ENCODE results near the gene PSEN2. TPM values are rescaled to one million over a fixed set of nuclear protein-coding genes. Genes with fewer than 3 reads are reported as not detected.

Gene PSEN2
- total and polyA plus RNA-seq, 2 of the 8 experiments (the other 6 are each of a cell fraction or from before 2014, with no cell fraction given) = 22.9 to 29.0 TPM

DNA sequence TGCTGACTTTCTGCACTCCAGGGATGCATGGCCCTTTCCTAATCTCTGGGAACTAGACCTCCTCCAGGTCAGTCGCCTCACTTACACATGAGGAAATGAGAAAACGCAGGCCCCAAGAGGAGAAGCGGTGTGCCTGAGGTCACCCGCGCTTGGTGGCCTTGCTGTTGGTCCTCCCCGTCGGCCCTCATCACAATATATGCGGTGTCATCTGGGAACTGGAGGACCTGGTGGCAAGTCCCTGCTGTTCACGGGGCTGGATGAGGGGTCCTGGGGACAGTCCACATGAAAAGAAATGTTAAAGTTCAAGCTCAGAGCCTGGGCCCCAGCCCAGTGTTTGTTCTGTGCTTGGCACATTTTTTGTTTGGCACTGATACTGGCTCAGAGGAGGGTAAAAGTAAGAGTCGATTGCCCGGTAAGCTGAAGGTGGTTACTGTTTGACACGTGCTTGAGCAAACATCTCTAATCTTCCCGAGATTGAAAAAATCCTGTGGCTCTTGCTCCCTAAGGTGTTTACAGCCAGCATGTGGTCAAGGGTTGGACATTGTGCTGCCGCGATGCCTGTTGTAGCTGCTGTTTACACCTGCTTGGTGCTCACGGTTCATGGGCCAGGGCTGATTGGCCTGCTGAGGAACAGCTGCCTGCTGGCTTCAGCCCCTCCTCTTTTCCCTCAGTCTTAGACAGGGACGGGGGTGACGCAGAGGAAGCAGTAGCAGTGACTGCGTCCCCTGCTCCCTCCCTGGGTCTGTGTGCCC, 74.9 kb downstream of the PSEN2 start:
- Histone ChIP-seq H3K4me2 (ENCODE audit: insufficient read depth in 1 of 2, low read depth in 2 of 2, low read length in 2 of 2) (peak overlapping the region in 1 of 2 experiments; percentile 39; a peak in 1 of 4 replicates), H3K23me2 (ENCODE audit: low read depth, low read length) (peaks cover 4% of the 10 kb centered on the region), H2AK5ac (ENCODE audit: low read depth, low read length) (no peak overlapping the region), H3K18ac (ENCODE audit: extremely low read depth, low read length) (no peak overlapping the region), H3K4me3 (ENCODE audit: extremely low read depth in 1 of 4, insufficient read depth in 2 of 4, low read depth in 3 of 4, low read length in 4 of 4) (no peak overlapping the region), H4K20me1 (replicated peaks in 1 of 2; ENCODE audit: control insufficient read depth in 1 of 2, insufficient read depth in 2 of 2, low read length in 2 of 2) (peaks cover 3 to 4% of the 10 kb centered on the region in 2 experiments), H3K4me1 (replicated peaks in 1 of 4; ENCODE audit: control insufficient read depth in 3 of 4, insufficient read depth in 4 of 4, low read length in 3 of 4) (peaks cover 0 to 11% (median 3%) of the 10 kb centered on the region in 4 experiments; a peak in 6 of 7 replicates), H3K9ac (replicated peaks in 1 of 4; ENCODE audit: extremely low read depth in 1 of 4, low read depth in 3 of 4, low read length in 3 of 4) (no peak overlapping the region), H2AFZ (ENCODE audit: low read length) (no peak overlapping the region), H3K4ac (replicated peaks; ENCODE audit: insufficient read length, low read depth, low read length) (no peak overlapping the region), H4K5ac (ENCODE audit: insufficient read length, low read depth, low read length) (no peak overlapping the region), H2BK5ac (ENCODE audit: low read depth, low read length) (0 out of 2 replicates have a peak overlapping the region, but pooled peaks have one; percentile 60), H3K36me3 (ENCODE audit: control insufficient read depth in 2 of 4, insufficient read depth in 4 of 4, low read length in 3 of 4) (no peaks in the 10 kb centered on the region), H3K14ac (ENCODE audit: insufficient read length) (no peak overlapping the region), H4K91ac (replicated peaks; ENCODE audit: insufficient read length, low read length) (no peak overlapping the region), H4K8ac (ENCODE audit: extremely low read depth, insufficient read depth, low read length) (peak overlapping the region; percentile 39; the same call in 1 of the 2 replicates), H2BK15ac (ENCODE audit: low read length) (no peak overlapping the region), H2BK20ac (ENCODE audit: low read length) (no peak overlapping the region), H3K79me2 (ENCODE audit: control insufficient read depth in 1 of 2, insufficient read depth in 2 of 2, low read length in 2 of 2) (peaks cover 0 to 82% of the 10 kb centered on the region in 2 experiments; a peak in 2 of 4 replicates), H3K56ac (replicated peaks; ENCODE audit: insufficient read length, low read depth, low read length) (no peak overlapping the region), H3K27ac (ENCODE audit: low read depth, low read length) (no peak overlapping the region), H3K27me3 (replicated peaks in 1 of 4; ENCODE audit: control insufficient read depth in 3 of 4, extremely low read depth in 1 of 4, insufficient read depth in 3 of 4, low read length in 3 of 4) (peaks cover 0 to 2% (median 0%) of the 10 kb centered on the region in 4 experiments; a peak in 3 of 7 replicates), H3K9me3 (ENCODE audit: insufficient read depth in 2 of 2, low read depth in 1 of 2, low read length in 1 of 2) (no peaks in the 10 kb centered on the region; a peak in 1 of 4 replicates), H2BK120ac (replicated peaks; ENCODE audit: low read depth, low read length) (no peak overlapping the region), H3K23ac (ENCODE audit: insufficient read length) (no peak overlapping the region), H2BK12ac (ENCODE audit: low read depth, low read length) (peak overlapping the region; percentile 50; the same call in 1 of the 2 replicates), H3K79me1 (ENCODE audit: low read depth, low read length) (peaks cover 12% of the 10 kb centered on the region)
- ChIA-PET CTCF (ENCODE audit: partially characterized antibody) (interaction anchor here (0.8 to 1.1 kb wide), 5 partner anchors 25 to 494 kb away, joined by 3 to 4 read pairs (median 3); no protein-coding TSS in a partner anchor), POLR2A (ENCODE audit: partially characterized antibody) (no interaction called here)
- FAIRE-seq (no peak), DNase-seq (ENCODE audit: low read depth in 1 of 2, low spot score in 2 of 2) (no peak)
- TF ChIP-seq, protein P1, sequence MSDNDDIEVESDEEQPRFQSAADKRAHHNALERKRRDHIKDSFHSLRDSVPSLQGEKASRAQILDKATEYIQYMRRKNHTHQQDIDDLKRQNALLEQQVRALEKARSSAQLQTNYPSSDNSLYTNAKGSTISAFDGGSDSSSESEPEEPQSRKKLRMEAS (IDR thresholded peaks at IDR 0.05) = 0 out of 2 replicates have a peak, but pooled peaks have one; percentile 7
- no peak for TF ChIP-seq HDAC6 (IDR thresholded peaks at IDR 0.05; ENCODE audit: low read depth, low read length)
- WGBS, 2 experiments (ENCODE audit: extremely low coverage in 1 of 2, insufficient coverage in 1 of 2, insufficient read length in 1 of 2, insufficient replicate concordance in 2 of 2, low coverage in 1 of 2, low lambda C conversion rate in 2 of 2, missing lambda C conversion rate in 1 of 2) = 74% methylated on average over 19 of the region's 19 CpGs; no CpG with 5 or more reads in 1 of the 2 experiments
